SK-N-SH treated with all-trans-retinoic acid at 6 μM for 48 hours (cell line): ENCODE data around the gene RGMA.

Source experiments
- ARNTL ChIP-seq: fragments of 450-650 bp; formaldehyde crosslinking; IDR thresholded peaks from 2 replicates; pipeline ENCODE4 v1.5.0; 2020; ENCODE audit warnings: low read depth, mild to moderate bottlenecking, moderate library complexity, borderline replicate concordance
- ISL1 ChIP-seq: fragments of 250-450 bp; sonication (Bioruptor Pico); IDR thresholded peaks from 2 replicates; pipeline ENCODE4 v2.1.2; 2022; ENCODE audit warnings: mild to moderate bottlenecking, moderate library complexity
- ZFP3 ChIP-seq: fragments of 250-450 bp; sonication (Bioruptor Pico); IDR thresholded peaks from 2 replicates; pipeline ENCODE4 v1.5.0; 2020; ENCODE audit warnings: mild to moderate bottlenecking, moderate library complexity
- ZFP30 ChIP-seq: fragments of 450-650 bp; formaldehyde crosslinking; IDR thresholded peaks from 2 replicates; pipeline ENCODE4 v1.5.0; 2022; ENCODE audit warnings: mild to moderate bottlenecking, moderate library complexity
- ZNF565 ChIP-seq: fragments of 450-650 bp; formaldehyde crosslinking; conservative IDR thresholded peaks from 2 replicates; pipeline ENCODE4 v1.5.0; 2020; ENCODE audit warnings: low read depth, mild to moderate bottlenecking, moderate library complexity
- TF ChIP-seq, protein P1 (sequence below): fragments of 250-450 bp; sonication (Bioruptor Pico); IDR thresholded peaks from 2 replicates; pipeline ENCODE4 v1.5.1; 2020; ENCODE audit warnings: low read depth, mild to moderate bottlenecking, moderate library complexity
- TF ChIP-seq, protein P2 (sequence below): fragments of 250-450 bp; sonication (Bioruptor Pico); IDR thresholded peaks from 2 replicates; pipeline ENCODE4 v1.8.0; 2020; ENCODE audit warnings: mild to moderate bottlenecking, moderate library complexity, borderline replicate concordance
- TF ChIP-seq, protein P3 (sequence below): fragments of 250-450 bp; sonication (Bioruptor Pico); IDR thresholded peaks from 2 replicates; pipeline ENCODE4 v1.8.0; 2021; ENCODE audit warnings: low read depth, mild to moderate bottlenecking, moderate library complexity, borderline replicate concordance
- TF ChIP-seq, protein P4 (sequence below): fragments of 250-450 bp; sonication (Bioruptor Pico); IDR thresholded peaks from 2 replicates; pipeline ENCODE4 v1.5.1; 2021; ENCODE audit warnings: mild to moderate bottlenecking, moderate library complexity

DNA sequence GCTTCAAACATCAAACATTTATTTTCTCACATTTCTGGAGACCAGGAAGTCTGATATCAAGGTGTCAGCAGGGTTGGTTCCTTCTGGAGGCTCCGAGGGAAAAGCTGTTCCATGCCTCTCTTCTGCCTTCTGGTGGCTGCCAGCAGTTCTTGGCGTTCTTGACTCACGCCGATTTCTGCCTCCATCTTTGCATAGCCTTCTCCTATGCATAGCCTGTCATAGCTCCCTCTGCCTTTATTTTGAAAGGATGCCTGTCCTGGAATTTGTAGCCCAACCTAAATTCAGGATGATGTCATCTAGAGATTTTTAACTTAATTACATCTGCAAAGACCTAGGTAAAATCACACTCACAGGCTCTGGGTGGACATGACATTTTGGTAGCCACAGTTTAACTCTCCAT is 70.4 kb downstream of the RGMA start:
- TF ChIP-seq, protein P1, sequence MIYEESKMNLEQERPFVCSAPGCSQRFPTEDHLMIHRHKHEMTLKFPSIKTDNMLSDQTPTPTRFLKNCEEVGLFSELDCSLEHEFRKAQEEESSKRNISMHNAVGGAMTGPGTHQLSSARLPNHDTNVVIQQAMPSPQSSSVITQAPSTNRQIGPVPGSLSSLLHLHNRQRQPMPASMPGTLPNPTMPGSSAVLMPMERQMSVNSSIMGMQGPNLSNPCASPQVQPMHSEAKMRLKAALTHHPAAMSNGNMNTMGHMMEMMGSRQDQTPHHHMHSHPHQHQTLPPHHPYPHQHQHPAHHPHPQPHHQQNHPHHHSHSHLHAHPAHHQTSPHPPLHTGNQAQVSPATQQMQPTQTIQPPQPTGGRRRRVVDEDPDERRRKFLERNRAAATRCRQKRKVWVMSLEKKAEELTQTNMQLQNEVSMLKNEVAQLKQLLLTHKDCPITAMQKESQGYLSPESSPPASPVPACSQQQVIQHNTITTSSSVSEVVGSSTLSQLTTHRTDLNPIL (CRISPR knock-in tag) = no peak
- TF ChIP-seq ARNTL (CRISPR knock-in tag) (no peak), ZNF565 (CRISPR knock-in tag) (no peak), ZFP3 (CRISPR knock-in tag) (no peak), ZFP30 (CRISPR knock-in tag) (no peak), ISL1 (no peak)
- TF ChIP-seq, protein P2, sequence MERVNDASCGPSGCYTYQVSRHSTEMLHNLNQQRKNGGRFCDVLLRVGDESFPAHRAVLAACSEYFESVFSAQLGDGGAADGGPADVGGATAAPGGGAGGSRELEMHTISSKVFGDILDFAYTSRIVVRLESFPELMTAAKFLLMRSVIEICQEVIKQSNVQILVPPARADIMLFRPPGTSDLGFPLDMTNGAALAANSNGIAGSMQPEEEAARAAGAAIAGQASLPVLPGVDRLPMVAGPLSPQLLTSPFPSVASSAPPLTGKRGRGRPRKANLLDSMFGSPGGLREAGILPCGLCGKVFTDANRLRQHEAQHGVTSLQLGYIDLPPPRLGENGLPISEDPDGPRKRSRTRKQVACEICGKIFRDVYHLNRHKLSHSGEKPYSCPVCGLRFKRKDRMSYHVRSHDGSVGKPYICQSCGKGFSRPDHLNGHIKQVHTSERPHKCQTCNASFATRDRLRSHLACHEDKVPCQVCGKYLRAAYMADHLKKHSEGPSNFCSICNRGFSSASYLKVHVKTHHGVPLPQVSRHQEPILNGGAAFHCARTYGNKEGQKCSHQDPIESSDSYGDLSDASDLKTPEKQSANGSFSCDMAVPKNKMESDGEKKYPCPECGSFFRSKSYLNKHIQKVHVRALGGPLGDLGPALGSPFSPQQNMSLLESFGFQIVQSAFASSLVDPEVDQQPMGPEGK (CRISPR knock-in tag) = no peak
- TF ChIP-seq, protein P3, sequence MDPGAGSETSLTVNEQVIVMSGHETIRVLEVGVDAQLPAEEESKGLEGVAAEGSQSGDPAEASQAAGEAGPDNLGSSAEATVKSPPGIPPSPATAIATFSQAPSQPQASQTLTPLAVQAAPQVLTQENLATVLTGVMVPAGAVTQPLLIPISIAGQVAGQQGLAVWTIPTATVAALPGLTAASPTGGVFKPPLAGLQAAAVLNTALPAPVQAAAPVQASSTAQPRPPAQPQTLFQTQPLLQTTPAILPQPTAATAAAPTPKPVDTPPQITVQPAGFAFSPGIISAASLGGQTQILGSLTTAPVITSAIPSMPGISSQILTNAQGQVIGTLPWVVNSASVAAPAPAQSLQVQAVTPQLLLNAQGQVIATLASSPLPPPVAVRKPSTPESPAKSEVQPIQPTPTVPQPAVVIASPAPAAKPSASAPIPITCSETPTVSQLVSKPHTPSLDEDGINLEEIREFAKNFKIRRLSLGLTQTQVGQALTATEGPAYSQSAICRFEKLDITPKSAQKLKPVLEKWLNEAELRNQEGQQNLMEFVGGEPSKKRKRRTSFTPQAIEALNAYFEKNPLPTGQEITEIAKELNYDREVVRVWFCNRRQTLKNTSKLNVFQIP (CRISPR knock-in tag) = no peak
- TF ChIP-seq, protein P4, sequence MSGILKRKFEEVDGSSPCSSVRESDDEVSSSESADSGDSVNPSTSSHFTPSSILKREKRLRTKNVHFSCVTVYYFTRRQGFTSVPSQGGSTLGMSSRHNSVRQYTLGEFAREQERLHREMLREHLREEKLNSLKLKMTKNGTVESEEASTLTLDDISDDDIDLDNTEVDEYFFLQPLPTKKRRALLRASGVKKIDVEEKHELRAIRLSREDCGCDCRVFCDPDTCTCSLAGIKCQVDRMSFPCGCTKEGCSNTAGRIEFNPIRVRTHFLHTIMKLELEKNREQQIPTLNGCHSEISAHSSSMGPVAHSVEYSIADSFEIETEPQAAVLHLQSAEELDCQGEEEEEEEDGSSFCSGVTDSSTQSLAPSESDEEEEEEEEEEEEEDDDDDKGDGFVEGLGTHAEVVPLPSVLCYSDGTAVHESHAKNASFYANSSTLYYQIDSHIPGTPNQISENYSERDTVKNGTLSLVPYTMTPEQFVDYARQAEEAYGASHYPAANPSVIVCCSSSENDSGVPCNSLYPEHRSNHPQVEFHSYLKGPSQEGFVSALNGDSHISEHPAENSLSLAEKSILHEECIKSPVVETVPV (CRISPR knock-in tag) = no peak
